Fibroblast of skin of scalp (primary cell): Measurements from ENCODE around the gene TBXA2R.
"Not testable (repeated sequence)": the region's sequence is repeated elsewhere in the genome, so short reads cannot be mapped to it uniquely, and the experiment has no call there.

Experiments used
- DNase-seq: peaks from one replicate; pipeline ENCODE4 v3.0.0-alpha.2; 2013

Gene TBXA2R

DNA sequence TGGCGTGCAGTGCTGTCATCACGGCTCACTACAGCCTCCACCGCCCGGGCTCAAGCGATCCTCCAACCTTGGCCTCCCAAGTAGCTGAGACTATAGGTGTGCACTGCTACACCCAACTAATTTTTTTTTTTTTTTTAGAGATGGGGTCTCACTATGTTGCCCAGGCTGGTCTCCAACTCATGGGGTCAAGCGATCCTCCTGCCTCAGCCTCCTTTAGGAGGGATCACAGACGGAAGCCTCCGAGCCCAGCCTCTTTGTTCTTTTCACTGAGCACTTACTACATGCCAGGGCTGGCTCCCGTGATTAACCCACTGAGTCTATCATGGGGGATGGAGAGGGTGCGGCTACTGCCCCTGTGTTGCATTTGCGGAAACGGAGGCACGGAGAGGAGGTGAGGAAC, 32.8 kb upstream of the TBXA2R start:
- no peak for DNase-seq

DNA sequence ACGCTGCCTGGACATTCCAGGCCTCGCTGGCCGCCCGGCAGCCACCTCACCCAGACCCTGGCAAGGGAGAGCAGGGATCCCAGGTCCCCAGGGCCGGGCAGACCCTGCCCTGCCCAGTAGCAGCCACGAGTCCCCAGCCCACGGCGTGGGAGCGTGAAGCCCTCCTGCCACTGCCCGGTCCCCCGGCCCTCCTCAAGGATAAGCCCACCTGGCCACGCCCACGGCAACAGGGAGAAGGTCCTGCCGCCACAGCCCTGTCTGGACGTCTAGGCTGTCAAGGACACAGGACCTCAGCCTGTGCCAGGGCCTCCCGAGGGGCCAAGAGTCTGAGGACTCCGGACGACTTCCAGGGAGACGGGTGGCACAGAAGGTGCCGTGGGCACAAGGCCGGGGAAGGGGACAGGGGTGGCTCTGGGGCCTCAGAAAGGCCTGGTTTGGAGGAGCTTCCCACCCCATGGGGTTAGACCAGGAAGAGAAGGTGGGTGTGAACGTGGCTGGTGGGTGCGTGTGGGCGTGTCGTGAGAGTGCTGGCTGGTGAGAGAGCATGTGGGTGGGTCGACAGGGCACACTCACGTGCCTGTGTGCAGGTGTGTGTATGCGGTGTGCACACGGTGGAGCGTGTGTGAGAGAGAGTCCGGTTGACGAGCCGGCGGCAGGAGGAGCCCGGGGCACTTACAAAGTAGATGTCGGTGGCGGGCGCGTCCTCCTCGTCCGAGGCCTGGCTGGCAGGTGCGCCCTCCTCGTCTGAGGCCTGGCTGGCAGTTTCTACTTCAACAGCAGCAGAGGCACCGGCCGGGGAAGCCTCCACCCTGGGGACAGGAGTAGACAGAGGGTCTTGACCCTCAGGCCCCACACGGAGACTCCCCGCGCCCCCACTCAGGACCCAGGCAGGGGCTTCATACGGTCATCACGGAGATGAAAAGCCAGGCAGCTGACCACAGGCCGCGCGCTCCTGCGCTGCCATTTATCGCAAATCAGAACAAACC, 31.8 kb upstream of the TBXA2R start:
- no peak for DNase-seq

DNA sequence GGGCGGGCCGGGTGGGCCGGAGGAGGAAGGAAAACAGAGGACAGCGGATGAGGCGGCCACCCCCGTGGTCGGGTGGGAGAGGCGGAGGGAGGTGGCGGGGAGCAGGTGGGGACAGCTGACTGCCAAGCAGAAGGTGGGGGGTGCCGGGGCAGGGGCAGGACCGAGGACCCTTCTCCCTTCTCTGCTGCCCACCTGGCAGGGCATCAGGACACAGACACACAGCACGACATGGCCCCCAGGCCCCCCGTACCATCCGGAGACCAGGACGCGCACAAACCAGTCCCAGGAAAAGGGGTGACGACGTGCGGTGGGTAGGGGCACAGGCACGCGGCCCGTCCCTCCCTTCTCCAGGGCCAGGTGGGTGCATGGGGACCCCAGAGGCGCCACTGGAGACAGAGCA, 30.9 kb upstream of the TBXA2R start:
- DNase-seq: no peak

DNA sequence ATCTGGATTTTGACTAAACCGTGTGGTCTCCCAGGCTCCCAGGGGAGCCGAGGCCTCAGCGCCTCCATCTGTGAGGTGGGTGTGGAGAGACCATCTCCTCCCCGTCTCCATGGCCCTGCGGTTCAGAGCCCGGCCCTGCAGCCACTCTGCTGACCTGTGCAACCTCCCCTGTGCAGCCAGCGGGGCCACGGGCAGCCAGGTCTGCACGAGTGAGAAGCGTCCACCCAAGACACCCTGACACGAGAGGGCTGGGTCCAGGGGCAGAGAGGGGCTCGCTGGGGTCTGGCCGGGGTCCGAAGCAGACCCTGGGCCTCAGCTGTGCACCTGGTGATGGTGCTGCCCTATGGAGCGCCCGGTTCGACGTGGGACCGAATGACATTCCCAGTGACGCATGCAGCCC, 30.3 kb upstream of the TBXA2R start:
- DNase-seq: no peak

DNA sequence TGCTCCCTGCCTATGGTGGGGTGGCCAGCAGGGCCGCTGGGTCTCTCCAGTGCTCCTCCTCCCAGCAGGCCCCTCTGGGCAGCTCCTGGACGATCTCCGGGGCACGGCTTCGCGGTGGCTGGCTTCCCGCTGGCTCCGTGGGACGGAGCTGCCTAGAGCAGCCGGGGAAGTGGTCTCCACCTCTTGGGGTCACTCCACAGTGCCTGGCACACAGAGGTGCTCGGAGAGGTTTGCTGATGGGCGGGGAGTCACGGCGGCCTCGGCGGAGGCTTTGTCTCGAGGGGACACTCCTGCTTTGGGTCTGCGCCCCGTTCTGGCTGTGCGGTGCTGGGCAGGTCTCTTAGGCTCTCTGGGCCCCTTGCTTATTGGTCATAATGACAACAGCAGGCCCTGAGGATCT, 29.8 kb upstream of the TBXA2R start:
- no peak for DNase-seq

DNA sequence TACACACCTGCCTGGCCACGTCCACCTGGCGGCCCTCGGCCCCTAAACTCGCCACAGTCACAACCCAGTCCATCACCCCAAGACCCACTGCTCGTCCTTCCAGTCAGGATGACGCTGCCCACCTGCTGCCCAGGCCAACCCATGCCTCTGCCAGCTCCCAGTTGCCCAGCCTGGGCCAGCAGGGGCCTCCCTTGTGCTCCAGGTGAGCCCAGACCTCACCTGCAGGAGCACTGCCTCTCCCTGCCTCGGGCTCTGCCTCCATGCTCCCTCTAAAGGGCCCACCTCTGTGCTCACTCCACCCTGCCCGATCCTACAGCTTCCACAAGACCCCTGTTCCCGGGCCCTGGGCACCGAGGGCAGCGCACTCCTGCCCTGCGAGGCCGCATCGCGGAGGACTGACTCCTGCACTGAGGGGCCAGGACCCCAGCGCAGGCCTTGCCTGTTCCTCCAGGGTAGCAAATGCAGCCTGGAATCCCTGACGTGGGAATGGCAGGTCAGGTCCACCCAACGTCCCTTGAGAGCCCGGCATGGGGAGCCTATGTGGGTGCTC, 27.9 kb upstream of the TBXA2R start:
- DNase-seq: no peak

DNA sequence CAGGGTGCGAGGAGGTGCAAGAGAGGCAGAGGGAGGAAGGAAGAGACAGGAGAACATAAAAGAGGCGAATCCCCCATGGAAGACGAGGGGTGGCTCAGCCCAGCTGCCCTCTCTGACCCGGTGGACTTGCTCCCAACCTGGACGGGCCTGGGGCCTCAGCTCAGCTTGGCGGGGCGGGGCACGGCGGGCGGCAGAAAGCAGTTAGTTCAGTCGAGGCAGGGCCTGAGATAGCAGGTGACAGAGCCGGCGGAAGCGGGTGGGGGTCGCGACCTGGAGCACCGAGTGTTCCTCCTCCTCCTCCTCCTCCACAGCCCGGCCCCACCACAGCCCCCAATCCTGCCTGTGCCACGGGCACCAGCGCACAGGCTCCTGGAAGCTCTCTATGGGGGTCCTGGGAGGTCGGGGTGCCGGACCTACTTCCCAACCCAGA, 26.9 kb upstream of the TBXA2R start:
- DNase-seq: no peak

DNA sequence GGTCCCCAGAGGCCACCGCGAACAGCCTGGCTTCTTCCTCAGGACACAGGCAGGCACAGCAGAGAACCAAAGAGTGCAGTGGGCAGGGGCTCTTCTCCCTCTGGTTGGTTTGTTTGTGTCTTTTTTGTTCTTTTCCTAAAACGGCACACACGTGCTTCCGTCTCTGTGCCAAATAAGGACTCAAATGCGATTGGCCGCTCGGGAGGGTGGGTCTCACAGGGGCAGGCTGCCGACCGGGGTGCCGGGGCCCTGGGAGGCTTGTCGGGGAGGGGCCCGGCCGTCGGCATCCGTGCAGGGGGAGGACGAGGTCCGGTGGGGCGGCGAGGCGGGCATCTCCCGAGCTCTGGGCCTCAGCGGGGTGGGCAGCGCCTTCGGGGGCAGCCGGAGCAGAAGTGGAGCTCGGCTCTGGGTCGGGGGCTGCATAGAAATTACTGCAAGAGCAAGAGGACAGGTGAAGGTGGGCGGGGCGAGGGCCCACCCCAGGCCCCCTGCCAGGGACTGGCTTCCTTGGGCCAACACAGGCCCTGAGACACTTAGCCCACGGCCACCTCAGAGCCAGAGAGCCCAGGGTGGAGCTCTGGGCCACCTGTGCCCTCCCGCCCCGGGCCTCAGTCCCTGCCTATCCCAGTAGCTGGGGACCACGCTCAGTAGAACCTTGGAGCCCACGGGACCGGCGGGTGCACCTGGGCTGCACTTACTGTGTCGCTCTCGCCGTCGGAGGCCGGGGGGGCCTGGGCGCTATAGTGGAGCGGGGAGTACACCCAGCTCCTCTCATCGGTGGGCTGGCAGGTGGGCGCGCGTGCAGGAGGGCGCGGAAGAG, 26.3 kb upstream of the TBXA2R start:
- DNase-seq: no peak

DNA sequence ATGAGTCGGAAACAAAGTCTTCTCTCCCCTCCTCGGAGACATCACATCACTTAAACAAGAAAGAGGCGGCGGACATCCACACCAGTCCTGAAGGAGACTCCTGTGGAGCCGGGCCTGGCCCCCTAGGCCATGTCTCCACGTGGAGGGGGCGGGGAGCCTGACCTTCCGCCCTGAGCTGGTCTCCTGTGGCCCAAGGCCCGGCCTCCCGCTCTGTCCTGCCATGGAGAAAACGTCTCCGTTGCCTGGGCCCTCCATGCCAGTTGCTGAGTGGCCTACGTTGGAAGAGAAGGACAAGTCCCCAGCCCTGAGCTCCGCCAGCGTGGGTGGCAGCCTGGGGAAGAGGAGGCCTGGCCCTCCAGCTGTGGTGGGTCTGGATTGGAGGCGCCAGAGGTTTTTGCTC, 25.4 kb upstream of the TBXA2R start:
- no peak for DNase-seq

DNA sequence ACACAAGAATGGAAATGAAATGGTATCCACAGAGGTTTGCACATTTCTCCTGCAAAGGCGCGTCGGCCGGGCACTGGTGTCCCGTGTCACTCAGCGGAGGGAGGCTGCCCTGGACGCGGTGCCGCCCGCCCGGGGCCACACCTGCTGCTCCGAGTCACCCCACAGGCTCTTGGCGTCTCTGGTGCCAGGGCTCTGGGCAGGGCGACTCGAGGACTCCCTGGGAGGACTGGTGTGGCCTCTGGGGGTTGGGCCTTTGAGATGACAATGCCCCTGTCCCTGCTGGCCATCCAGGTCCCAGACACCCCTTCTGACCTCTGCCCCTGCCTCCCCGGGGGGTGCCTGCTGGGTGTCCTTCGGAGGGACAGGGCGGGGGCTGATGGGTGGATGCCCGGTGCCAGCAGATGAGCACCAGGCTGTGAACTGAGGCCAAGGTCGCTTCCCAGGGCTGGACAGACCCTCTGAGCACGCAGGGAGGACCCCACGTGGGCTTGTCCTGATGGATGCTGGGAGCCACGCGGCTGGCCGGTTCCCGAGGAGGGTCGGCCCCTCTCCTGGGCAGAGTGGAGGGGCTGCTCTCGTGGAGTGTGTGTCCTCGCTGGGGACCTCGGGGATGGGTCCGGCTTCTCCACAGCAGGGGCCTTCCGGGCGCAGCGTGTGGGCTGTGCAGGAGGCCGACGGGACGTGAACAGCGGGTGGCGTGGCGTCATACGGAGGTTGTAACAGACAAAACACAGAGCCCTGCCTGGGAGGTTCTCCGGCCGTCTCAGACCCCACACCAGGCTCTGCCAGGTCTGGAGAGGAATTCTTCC, 24.6 kb upstream of the TBXA2R start:
- no peak for DNase-seq

DNA sequence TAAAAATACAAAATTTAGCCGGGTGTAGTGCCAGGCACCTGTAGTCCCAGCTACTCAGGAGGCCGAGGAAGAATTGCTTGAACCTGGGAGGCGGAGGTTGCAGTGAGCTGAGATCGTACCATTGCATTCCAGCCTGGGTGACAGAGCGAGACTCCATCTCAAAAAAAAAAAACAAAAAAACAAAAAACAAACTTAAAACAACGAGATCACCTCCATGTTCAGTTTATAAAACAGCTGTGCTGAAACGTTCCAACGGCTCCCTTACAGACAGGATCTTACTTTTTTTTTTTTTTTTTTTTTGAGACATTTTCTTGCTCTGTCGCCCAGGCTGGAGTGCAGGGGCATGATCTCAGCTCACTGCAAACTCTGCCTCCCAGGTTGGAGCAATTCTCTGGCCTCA, 22.1 kb upstream of the TBXA2R start:
- not testable (repeated sequence) for DNase-seq

DNA sequence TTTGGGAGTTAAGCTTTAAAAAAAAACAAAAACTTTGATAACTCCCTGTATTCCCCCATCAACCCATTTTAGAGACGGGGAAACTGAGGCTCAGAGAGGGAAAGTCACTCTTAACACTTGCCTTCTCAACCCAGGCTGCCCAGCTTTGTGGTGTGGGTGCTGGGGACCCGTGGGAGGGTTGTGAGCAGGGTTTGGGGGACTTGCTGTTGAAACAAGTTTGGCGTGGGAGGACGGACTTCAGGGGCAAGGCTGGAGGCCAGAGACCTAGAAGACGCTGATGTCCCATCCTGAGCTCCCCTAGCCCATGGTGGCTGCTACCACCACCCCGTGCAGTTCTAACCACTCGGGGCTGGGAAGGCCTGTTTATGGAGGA, 20.7 kb upstream of the TBXA2R start:
- no peak for DNase-seq

DNA sequence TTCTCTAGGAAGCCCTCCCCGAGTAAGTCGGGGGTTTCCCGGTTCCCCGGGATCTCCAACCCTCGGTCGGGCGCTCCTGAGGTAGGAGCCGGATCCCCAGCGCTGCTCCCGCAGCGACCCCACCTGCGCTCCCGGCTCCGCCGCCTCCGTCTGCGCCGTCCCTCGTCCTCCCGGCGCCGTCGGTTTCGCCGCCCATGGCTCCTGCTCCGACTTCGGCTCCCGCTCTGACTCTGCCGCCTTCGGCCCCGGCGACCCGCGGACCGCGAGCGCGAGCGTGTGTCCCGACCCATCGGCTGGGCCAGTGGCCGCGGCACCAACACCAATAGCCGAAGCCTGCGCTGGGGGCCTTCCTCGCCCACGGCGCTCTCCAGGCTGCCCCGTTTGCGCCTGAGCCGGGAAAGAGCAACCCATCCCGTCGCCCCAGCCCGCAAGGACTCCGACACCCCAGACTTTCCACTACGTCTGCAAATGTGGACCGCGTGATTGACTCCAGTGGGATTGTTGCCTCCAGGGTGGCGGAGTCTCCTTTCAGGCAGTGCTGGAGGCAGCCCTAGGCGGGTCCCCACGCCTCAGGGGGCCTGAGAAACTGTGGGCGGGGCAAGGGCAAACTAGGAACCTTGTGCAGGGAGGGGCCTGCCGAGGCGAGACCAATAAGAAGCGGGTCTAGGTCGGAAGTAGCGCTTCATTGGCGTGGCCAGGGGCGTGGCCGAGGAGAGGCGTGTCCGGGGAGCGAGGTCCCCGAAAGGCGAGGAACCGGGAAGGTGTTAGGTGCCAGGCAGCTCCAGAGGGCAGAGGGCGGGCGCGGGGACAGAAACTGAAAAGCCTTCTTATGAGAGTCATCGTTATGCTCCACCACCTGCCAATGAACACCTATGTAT, 20.0 kb upstream of the TBXA2R start, which contains the start of gene CACTIN:
Gene CACTIN (minus strand): TSS at position 318 of the 878 bp plus-strand sequence. CDS start 28 bp downstream, at position 290.
- peak; percentile 99 for DNase-seq

DNA sequence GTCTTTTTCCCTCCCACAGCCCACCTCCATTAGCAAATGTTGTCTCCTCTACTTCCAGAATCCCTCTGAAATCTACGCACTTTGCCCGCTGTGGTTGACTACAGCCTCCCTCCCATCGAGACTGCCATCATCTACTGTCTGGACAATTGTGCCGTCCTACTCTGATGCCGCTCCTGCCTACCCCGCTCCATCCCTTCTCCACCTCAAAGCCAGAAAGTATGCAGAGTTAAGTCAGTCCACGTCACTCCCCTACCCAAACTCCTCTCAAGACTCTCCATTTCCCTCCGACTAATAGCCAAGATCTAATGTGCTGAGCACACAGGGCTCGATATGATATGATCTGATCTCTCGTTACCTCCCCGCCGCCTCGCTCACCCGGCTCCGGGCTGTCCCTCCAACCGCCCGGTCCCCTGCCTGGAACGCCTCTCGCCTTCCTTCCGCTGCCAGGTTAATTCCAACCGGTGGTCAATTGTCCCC, 19.4 kb upstream of the TBXA2R start:
- DNase-seq: no peak

DNA sequence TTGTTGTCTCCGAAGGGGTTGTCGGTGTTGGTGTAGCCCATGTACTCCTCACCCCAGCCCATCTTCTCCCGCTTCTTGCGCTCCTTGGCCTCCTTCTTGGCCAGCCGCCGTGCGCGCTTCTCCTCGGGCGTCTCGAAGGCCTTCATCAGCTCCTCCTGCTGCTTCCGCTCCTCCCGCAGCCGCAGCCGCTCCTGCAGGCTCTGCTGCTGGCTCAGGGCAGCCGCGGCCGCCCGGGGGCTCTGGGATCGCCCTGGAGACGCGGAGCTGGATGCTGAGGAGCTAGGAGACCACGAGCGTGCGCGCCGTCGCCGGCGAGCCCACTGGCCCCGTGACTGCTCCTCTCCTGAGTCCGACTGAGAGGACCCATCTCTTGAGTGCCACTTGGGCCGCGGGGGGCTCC, 17.0 kb upstream of the TBXA2R start:
- DNase-seq: no peak

DNA sequence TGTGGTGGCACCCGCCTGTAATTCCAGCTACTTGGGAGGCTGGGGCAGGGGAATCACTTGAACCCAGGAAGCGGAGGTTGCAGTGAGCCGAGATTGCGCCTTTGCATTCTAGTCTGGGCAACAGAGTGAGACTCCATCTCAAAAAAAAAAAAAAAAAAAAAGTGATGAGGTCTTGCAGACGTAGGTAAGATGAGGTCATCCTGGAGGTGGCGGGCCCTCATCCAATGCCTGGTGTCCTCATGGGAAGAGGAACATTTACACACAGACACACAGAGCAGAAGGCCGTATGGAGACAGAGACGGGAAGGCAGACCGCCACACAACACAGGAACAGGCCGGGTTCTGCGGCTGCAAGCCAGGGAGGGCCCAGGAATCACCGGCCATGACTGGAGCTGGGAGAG, 15.5 kb upstream of the TBXA2R start:
- no peak for DNase-seq

DNA sequence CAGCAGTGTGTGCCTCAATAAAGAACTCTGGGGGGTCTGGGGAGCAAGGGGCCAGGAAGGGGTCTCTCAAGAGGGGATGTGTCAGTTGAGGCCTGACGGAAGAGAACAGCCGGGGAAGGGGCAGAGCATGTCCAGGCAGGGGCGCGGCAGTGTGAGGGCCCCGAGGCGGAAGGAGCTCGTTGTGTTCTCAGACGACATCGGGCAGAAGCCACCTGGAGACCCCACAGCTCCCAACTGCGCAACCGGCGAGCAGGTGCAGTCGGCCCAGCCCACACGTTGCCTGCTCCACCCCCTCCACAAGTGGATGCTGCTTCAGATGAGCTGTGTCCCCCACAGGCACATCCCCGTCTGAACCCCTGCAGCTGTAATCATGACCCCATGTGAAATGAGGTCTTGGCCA, 15.0 kb upstream of the TBXA2R start:
- no peak for DNase-seq

DNA sequence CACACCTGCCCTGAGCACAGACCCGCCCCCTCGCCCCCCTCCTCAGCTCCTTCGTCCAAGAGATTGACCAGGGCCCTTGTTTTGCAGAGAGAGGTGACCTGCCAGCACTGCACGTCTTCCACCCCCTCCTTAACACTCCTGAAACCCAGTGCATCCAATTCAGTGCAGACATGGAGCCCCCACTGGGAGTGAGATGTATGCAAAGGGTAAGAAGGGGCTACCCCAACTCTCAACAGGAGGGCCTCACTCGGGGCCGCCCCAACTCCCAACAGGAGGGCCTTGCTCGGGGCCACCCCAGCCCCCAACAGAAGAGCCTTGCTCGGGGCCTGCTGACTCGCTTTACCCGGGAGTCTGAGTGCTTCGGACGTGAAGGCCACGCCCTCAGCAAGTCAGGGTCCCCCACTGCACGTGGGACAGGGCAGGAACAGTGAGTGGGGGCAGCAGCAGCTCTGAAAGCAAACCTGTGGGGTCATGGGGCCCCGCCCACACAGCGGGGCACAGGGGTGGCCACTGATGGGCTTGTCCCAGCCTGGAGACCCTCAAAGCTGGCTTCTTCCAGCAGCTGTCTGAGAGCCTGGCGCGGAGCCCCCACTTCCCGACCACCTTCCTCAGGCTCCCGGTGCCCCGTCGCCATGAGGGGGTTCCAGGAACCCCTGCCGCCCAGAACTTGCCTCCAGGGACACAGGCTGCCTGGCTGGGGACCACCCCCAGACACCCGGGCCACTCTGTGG, 14.3 kb upstream of the TBXA2R start:
- no peak for DNase-seq

DNA sequence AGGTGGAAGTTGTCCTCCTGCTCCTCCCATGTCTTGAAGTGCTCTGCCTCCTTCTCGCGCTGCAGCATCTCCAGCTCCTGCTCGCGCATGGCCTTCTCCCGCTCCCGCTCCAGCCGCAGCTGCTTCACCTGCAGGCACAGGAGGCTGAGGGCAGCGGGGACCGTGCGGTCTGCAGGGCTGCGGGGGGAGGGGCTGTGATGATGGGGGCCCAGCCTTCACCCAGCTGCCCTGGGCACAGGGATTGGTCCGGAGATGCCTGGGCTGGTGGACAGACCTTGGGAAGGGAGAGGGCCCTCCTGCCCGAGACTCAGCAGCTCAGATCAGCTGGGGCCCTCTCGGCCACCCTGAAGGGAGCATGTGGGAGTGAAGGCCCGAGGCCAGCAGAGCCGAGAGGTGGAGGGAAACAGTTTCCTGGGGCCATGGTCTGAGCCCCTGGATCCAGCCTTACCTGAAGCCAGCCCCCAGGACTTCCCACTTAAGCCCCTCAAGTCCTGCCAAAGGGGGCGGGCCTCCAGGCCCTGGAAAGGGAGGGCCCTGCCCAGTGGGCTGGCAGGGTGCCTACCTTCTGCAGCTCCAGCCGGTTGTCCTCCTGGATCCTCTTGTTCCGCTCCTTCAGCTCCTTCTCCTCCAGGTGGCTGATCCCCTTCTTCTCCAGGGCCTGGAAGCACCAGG, 13.6 kb upstream of the TBXA2R start:
- DNase-seq: no peak

DNA sequence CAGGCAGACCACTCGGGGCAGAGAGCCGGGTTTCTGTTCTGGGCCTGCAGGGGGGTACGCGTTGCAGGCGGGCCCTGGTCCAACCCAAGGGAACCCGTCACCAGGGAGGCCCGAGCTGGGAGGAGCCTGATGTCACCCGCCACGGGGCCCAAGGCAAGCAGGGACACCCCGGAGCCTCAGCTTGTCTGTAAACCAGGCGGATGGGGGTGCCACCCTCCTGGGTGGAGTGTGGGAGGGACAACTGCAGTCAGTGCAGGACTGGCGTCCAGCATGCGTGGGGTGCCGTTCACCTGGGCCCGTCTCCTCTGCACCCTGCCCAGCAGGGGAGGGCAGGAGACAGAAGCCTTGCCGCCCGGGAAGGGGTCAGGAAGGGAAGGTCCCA, 12.9 kb upstream of the TBXA2R start:
- no peak for DNase-seq
